Choroid plexus epithelial cell (primary cell): ENCODE measurements around the gene PTPRT.

ENCODE experiments used
- DNase-seq: peaks from one replicate; pipeline ENCODE4 v3.0.0-alpha.2; 2010; ENCODE audit warnings: low read depth
- H3K4me3 ChIP-seq: 2 replicates; pipeline ENCODE4 v1.5.1; 2011; ENCODE audit warnings: low read depth, mild to moderate bottlenecking, control low read depth, low read length, moderate library complexity
- TF ChIP-seq, protein P1 (sequence below): conservative IDR thresholded peaks from 2 replicates; pipeline ENCODE4 v1.5.1; 2011; ENCODE audit warnings: low read depth, mild to moderate bottlenecking, control low read depth, inconsistent platforms, low read length, moderate library complexity

Gene PTPRT

GRCh38 chr20:42319252-42320013 is 870.3 kb downstream of the PTPRT start:
- DNase-seq, result no peak
- no peak overlapping the region for H3K4me3 ChIP-seq
- TF ChIP-seq, protein P1, sequence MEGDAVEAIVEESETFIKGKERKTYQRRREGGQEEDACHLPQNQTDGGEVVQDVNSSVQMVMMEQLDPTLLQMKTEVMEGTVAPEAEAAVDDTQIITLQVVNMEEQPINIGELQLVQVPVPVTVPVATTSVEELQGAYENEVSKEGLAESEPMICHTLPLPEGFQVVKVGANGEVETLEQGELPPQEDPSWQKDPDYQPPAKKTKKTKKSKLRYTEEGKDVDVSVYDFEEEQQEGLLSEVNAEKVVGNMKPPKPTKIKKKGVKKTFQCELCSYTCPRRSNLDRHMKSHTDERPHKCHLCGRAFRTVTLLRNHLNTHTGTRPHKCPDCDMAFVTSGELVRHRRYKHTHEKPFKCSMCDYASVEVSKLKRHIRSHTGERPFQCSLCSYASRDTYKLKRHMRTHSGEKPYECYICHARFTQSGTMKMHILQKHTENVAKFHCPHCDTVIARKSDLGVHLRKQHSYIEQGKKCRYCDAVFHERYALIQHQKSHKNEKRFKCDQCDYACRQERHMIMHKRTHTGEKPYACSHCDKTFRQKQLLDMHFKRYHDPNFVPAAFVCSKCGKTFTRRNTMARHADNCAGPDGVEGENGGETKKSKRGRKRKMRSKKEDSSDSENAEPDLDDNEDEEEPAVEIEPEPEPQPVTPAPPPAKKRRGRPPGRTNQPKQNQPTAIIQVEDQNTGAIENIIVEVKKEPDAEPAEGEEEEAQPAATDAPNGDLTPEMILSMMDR, result no peak

GRCh38 chr20:42313704-42314103 is 876.0 kb downstream of the PTPRT start:
- TF ChIP-seq, protein P1, result no peak
- no peak for DNase-seq
- H3K4me3 ChIP-seq, result no peak overlapping the region

- no peak for DNase-seq
- TF ChIP-seq, protein P1, result no peak
- H3K4me3 ChIP-seq, result no peak overlapping the region
These were observed 880.7 kb downstream of the PTPRT start for GRCh38 chr20:42309050-42309449.

DNA sequence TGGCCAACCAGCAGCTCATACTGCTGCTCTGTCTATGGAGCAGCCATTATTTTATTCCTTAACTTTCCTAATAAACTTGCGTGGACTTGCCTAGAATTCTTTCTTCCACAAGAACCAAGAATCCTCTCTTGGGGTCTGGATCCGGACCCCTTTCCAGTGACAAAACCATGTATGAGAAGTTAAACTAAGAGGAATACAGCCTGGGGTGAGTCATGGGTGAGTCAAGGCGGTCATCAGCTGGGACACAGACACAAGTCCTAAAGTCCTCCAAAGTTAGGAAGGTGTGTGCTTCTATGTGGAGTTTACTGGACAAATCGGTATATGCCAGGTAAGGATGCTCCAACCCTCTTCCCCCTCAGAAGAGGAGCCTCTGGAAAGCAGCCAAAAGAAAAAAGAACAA is 881.5 kb downstream of the PTPRT start:
- H3K4me3 ChIP-seq, result no peak overlapping the region
- TF ChIP-seq, protein P1, result no peak
- no peak for DNase-seq

- H3K4me3 ChIP-seq, result no peak overlapping the region
- TF ChIP-seq, protein P1, result no peak
- DNase-seq, result no peak
These were observed 894.1 kb downstream of the PTPRT start for GRCh38 chr20:42295592-42295991.

- TF ChIP-seq, protein P1, result no peak
These were observed 894.7 kb downstream of the PTPRT start for GRCh38 chr20:42294976-42295375.

DNA sequence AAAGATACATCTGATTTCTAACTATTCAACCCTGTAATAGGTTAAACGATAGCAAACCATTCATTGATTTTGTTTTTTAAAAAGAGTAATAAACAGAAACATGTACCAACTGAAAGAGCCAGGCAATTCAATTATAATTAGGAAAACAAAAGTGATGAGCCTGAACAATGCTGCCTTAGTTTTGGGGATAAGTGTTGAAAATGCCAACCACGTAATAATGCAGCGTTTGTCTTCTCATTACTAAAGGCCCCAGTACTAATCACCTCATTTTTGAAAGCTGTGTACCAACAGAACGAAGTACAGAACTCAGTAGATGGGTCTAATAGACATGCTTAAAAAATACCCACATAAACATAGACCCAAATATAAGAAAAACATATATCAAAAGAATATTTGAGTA is 907.9 kb downstream of the PTPRT start:
- no peak overlapping the region for H3K4me3 ChIP-seq
- TF ChIP-seq, protein P1, result no peak
- no peak for DNase-seq

More at GRCh38 chr20:42294976-42295375, 894.7 kb downstream of the PTPRT start:
- DNase-seq, result no peak
- no peak overlapping the region for H3K4me3 ChIP-seq
